ENCODE measurements around the gene MKKS.

MKKS gene

GRCh38 chr20:10367693-10367942 is 66.4 kb downstream of the MKKS start:
- no peak for DNase-seq

GRCh38 chr20:10366898-10367692 is 66.9 kb downstream of the MKKS start:
- no peak for DNase-seq

- no peak for DNase-seq
Observed at GRCh38 chr20:10362674-10363073, 71.3 kb downstream of the MKKS start.

GRCh38 chr20:10360878-10361277 is 73.1 kb downstream of the MKKS start:
- DNase-seq, result no peak

- no peak for DNase-seq
Observed at GRCh38 chr20:10359621-10360040, 74.4 kb downstream of the MKKS start.

- no peak for DNase-seq
Observed at GRCh38 chr20:10357974-10358373, 76.0 kb downstream of the MKKS start.

GRCh38 chr20:10357061-10357708 is 76.8 kb downstream of the MKKS start:
- no peak for DNase-seq

- DNase-seq, result no peak
Observed at GRCh38 chr20:10356628-10357027, 77.4 kb downstream of the MKKS start.

GRCh38 chr20:10352934-10353824 is 80.8 kb downstream of the MKKS start:
- no peak for DNase-seq

All from activated naive CD4-positive, alpha-beta T cell treated with anti-CD3 and anti-CD28 coated beads, Interleukin-2, amount 50 U/mL, for 16 hours (primary cell).